ENCODE results near the gene LMNTD1. TPM values are rescaled to one million over a fixed set of nuclear protein-coding genes. Genes with fewer than 3 reads are reported as not detected.

The LMNTD1 gene
- total and polyA plus RNA-seq, 10 of the 15 experiments (the other 5 are each of a cell fraction or from before 2014, with no cell fraction given), result not detected

Small RNA genes within 50 kb of the gene (small RNA-seq; reads per million reads assigned to genes)
- gene TUBB4BP1, result not detected

All from GM12878 (cell line).